Neural crest cell (in vitro differentiated cells): ENCODE measurements around the gene SH3TC1. TPM values are rescaled to one million over a fixed set of nuclear protein-coding genes. Genes with fewer than 3 reads are reported as not detected.

Experiments used
- DNase-seq: peaks from one replicate; pipeline ENCODE4 v3.0.0; 2021; ENCODE audit warnings: low read depth, mixed read lengths, low spot score
- H3K27ac Mint-ChIP-seq: one replicate; pipeline ENCODE4 v1.8.0; 2021; ENCODE audit warnings: mild to moderate bottlenecking, mixed read lengths; ENCODE audit not compliant: unreplicated experiment
- H3K27me3 Mint-ChIP-seq: 2 replicates; pipeline ENCODE4 v1.8.0; 2021; ENCODE audit warnings: low read depth, mild to moderate bottlenecking, mixed read lengths
- H3K36me3 Mint-ChIP-seq: 2 replicates; pipeline ENCODE4 v1.8.0; 2021; ENCODE audit warnings: low read depth, mild to moderate bottlenecking, mixed read lengths
- H3K4me1 Mint-ChIP-seq: 2 replicates; pipeline ENCODE4 v1.8.0; 2021; ENCODE audit warnings: mixed read lengths
- H3K4me3 Mint-ChIP-seq: one replicate; pipeline ENCODE4 v1.8.0; 2021; ENCODE audit warnings: mild to moderate bottlenecking, mixed read lengths
- H3K9me3 Mint-ChIP-seq: 2 replicates; pipeline ENCODE4 v1.8.0; 2021; ENCODE audit warnings: mixed read lengths
- total RNA-seq: library from RNA; stranded (reverse); gene quantifications from 2 replicates; pipeline ENCODE4 v1.2.1, GENCODE V29; 2021
- TF ChIP-seq, protein P1 (sequence below): fragments of 200-600 bp; sonication (generic); conservative IDR thresholded peaks from 2 replicates; pipeline ENCODE4 v1.5.0; 2021; ENCODE audit warnings: antibody characterized with exemption, mild to moderate bottlenecking

The SH3TC1 gene
- total RNA-seq, 1 donor from 2014 or later, result 2.7 TPM

DNA sequence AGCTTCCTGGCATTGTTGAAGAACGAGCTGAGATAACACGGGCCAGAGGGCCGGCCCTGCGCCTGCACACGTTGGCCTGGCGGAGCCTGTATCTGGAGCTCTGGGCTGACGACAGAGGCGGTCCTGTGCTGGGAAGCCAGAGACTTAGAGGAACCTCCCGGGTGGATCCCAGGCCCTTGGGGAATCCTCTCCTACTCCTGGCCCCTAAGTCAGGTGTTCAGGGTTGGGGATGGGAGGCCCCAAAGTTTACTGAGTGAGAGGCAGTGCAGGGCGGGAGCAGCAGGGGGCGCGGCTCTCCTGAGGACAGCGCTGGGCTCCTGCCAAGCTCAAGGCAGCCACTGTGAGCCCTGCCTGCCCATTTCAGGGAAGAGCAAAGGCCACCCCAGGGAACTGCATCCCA is 68.0 kb downstream of the SH3TC1 start:
- no peak overlapping the region for H3K4me3 Mint-ChIP-seq

DNA sequence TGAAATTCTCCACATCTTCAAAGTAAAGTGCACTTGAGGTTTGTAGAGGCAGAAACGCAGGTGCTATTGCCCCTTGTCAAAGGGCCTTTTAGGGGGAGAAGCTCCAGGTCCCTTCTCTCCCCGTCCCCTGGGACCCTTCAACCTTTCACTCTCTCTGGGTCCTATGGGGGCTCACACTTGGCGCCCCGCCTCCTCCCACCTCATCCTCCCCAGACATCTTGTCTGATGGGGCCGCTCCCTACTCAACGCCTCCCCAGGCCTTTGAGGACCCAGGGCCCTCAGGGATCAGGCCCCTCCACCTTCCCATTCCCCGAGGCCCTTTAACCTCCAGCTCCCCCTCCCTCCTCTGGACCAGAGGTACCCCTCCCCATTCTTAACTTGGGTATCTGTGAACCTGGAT is 69.1 kb downstream of the SH3TC1 start:
- no peak for DNase-seq
- Mint-ChIP-seq H3K4me3 (no peak overlapping the region), H3K27me3 (peaks cover 32% of the 10 kb centered on the region), H3K4me1 (peaks cover 20% of the 10 kb centered on the region), H3K9me3 (no peaks in the 10 kb centered on the region), H3K36me3 (no peaks in the 10 kb centered on the region), H3K27ac (no peak overlapping the region)
- TF ChIP-seq, protein P1, sequence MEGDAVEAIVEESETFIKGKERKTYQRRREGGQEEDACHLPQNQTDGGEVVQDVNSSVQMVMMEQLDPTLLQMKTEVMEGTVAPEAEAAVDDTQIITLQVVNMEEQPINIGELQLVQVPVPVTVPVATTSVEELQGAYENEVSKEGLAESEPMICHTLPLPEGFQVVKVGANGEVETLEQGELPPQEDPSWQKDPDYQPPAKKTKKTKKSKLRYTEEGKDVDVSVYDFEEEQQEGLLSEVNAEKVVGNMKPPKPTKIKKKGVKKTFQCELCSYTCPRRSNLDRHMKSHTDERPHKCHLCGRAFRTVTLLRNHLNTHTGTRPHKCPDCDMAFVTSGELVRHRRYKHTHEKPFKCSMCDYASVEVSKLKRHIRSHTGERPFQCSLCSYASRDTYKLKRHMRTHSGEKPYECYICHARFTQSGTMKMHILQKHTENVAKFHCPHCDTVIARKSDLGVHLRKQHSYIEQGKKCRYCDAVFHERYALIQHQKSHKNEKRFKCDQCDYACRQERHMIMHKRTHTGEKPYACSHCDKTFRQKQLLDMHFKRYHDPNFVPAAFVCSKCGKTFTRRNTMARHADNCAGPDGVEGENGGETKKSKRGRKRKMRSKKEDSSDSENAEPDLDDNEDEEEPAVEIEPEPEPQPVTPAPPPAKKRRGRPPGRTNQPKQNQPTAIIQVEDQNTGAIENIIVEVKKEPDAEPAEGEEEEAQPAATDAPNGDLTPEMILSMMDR, result no peak

More for the DNA sequence above, 68.0 kb downstream of the SH3TC1 start:
- Mint-ChIP-seq H3K27ac (no peak overlapping the region), H3K36me3 (no peaks in the 10 kb centered on the region), H3K27me3 (peaks cover 31% of the 10 kb centered on the region), H3K9me3 (no peaks in the 10 kb centered on the region), H3K4me1 (peaks cover 21% of the 10 kb centered on the region)
- DNase-seq, result peak; percentile 49
- TF ChIP-seq, protein P1, result peak; percentile 68

DNA sequence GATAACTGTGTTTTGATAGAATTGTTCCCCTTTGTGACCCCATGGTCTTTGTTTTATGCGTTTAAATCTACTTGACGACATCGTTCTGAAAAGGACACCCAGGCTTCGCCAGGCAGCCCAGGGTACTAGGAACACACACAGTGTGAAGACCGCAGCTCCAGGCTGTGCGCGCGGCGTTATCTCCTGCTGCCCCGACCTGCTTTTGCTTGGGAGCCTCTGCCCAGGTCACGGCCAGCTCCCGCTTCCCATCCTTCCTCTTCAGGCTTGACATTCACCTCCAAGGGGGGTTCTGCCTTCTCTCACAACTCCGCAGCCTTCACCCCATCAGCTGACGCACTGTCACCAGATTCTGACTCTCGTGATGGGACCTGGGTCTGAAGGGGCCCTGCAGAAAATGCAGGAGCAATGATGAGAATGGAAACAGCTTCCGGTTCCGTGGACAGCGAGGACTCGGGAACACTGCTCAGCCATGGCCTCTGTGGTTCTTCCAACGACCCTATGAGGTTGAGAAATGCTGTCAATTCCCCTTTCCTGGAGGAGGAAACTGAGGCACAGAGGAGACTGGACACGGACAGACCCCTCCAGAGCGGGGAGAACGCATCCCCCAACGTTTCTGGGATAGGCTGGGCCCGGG is 69.9 kb downstream of the SH3TC1 start:
- no peaks in the 10 kb centered on the region for H3K9me3 Mint-ChIP-seq
- no peak for DNase-seq
- peaks cover 29% of the 10 kb centered on the region for H3K27me3 Mint-ChIP-seq
- peaks cover 12% of the 10 kb centered on the region for H3K4me1 Mint-ChIP-seq
- H3K4me3 Mint-ChIP-seq, result no peak overlapping the region
- no peak overlapping the region for H3K27ac Mint-ChIP-seq
- no peaks in the 10 kb centered on the region for H3K36me3 Mint-ChIP-seq
- TF ChIP-seq, protein P1, result no peak

DNA sequence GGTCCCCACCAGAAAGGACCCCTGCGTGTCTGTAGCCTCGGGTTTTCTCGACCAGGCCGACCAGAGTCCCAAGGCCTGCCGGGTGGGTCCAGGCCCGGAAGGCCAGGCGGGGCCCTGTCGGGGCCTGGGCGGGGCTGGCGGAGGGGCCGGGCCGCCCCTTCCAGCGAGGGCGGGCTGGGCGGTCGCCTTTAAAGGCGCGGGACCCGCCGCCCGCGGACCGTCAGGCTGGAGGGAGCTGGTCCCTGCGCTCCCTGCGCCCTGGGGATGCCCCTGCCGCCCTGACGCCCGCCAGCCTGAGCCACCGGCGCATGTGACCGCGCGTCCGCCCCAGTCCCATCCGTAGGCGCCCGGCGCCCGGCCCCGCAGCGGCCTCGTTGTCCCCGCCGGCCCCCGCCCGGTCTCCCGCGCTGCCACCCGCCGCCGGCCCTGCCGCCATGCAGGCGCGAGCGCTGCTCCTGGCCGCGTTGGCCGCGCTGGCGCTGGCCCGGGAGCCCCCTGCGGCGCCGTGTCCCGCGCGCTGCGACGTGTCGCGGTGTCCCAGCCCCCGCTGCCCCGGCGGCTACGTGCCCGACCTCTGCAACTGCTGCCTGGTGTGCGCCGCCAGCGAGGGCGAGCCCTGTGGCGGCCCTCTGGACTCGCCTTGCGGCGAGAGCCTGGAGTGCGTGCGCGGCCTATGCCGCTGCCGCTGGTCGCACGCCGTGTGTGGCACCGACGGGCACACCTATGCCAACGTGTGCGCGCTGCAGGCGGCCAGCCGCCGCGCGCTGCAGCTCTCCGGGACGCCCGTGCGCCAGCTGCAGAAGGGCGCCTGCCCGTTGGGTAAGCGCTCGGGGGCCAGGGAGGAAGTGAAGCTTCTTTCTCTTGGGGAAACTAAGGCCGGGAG is 70.7 kb downstream of the SH3TC1 start, which contains the start of gene HTRA3:
Gene HTRA3, plus strand, starts transcription at position 220 of the 883 bp plus-strand sequence. Its CDS starts 215 bp downstream, at position 435.
- Mint-ChIP-seq H3K4me1 (peaks cover 10% of the 10 kb centered on the region), H3K36me3 (no peaks in the 10 kb centered on the region), H3K27me3 (peaks cover 29% of the 10 kb centered on the region), H3K9me3 (no peaks in the 10 kb centered on the region), H3K27ac (no peak within 1 kb of the TSS), H3K4me3 (no peak within 1 kb of the TSS)
- peak; percentile 45 for DNase-seq
- TF ChIP-seq, protein P1, result no peak

DNA sequence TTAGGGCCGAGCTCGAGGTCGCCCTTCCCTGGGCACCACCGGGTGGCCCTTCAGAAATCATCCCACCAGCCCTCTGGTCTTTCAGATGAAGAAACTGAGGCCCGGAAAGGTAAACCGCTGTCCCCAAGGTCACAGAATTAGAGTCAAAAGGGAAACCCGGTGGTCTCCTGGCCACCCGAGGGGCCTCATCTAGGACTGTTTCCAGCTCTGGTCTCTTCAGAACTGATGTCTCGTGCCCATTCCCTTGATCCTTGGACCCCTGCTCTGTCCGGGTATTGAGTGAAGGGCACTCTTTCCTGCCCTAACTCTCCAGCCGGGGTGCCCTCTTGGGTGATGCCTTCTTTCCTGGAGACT is 71.3 kb downstream of the SH3TC1 start:
- H3K27ac Mint-ChIP-seq, result no peak overlapping the region
- H3K4me3 Mint-ChIP-seq, result no peak overlapping the region
- no peaks in the 10 kb centered on the region for H3K9me3 Mint-ChIP-seq
- peaks cover 12% of the 10 kb centered on the region for H3K4me1 Mint-ChIP-seq
- no peaks in the 10 kb centered on the region for H3K36me3 Mint-ChIP-seq
- TF ChIP-seq, protein P1, result no peak
- H3K27me3 Mint-ChIP-seq, result peaks cover 29% of the 10 kb centered on the region
- no peak for DNase-seq
